ENCODE data around the gene ZFTA.

GRCh38 chr11:63783925-63784592, 15.5 kb upstream of the ZFTA start:
- TF ChIP-seq CTCF (IDR thresholded peaks at IDR 0.05) = no peak
- TF ChIP-seq POLR2A (IDR thresholded peaks at IDR 0.05) = no peak

All from right lobe of liver (tissue), 4 donors.